GM23338 (cell line): Measurements from ENCODE around the gene CACNA2D4. TPM values are rescaled to one million over a fixed set of nuclear protein-coding genes. Genes with fewer than 3 reads are reported as not detected.

ENCODE experiments used
- ATAC-seq: fragments of 200-7000 bp; cut with Tn5 transposase; 3 replicates; pipeline ENCODE4 v1.9.1; 2020
- DNase-seq: peaks from one replicate; pipeline ENCODE4 v3.0.0-alpha.2; 2015; ENCODE audit warnings: low spot score
- H2AFZ ChIP-seq: fragments of 200-600 bp; sonication (generic); 2 replicates; pipeline ENCODE4 v1.8.0; 2016; ENCODE audit warnings: antibody characterized with exemption, mild to moderate bottlenecking, moderate library complexity
- H3F3A ChIP-seq: fragments of 200-600 bp; sonication (generic); replicated peaks from 2 replicates; pipeline ENCODE4 v1.8.0; 2017; ENCODE audit warnings: antibody characterized with exemption, mixed run types, low read depth
- H3K27ac ChIP-seq: fragments of 200-600 bp; sonication (generic); 2 replicates; pipeline ENCODE4 v1.6.1; 2016; ENCODE audit warnings: low read depth
- H3K27me3 ChIP-seq: fragments of 200-600 bp; sonication (generic); 2 replicates; pipeline ENCODE4 v1.8.0; 2016; ENCODE audit warnings: mild to moderate bottlenecking, mixed run types, moderate library complexity; ENCODE audit not compliant: insufficient read depth
- H3K36me3 ChIP-seq: fragments of 200-600 bp; sonication (generic); 2 replicates; pipeline ENCODE4 v1.8.0; 2016; ENCODE audit warnings: mild to moderate bottlenecking; ENCODE audit not compliant: insufficient read depth
- H3K4me1 ChIP-seq: fragments of 200-600 bp; sonication (generic); 2 replicates; pipeline ENCODE4 v1.8.0; 2016; ENCODE audit warnings: mild to moderate bottlenecking, moderate library complexity; ENCODE audit not compliant: insufficient read depth
- H3K4me2 ChIP-seq: fragments of 200-600 bp; sonication (generic); 2 replicates; pipeline ENCODE4 v1.7.1; 2017; ENCODE audit warnings: mixed run types
- H3K4me3 ChIP-seq: fragments of 200-600 bp; sonication (generic); 2 replicates; pipeline ENCODE4 v1.6.1; 2016; ENCODE audit warnings: mixed run types
- H3K79me2 ChIP-seq: fragments of 200-600 bp; sonication (generic); replicated peaks from 2 replicates; pipeline ENCODE4 v1.8.0; 2017; ENCODE audit warnings: mild to moderate bottlenecking; ENCODE audit not compliant: insufficient read depth
- H3K9me2 ChIP-seq: fragments of 200-600 bp; sonication (generic); 2 replicates; pipeline ENCODE4 v1.8.0; 2017; ENCODE audit not compliant: insufficient read depth
- H4K20me1 ChIP-seq: fragments of 200-600 bp; sonication (generic); replicated peaks from 2 replicates; pipeline ENCODE4 v1.8.0; 2017; ENCODE audit warnings: mild to moderate bottlenecking; ENCODE audit not compliant: insufficient read depth
- H3K27ac Mint-ChIP-seq: 2 replicates; pipeline ENCODE4 v1.8.0; 2020; ENCODE audit warnings: inconsistent platforms, mild to moderate bottlenecking, moderate library complexity, mixed read lengths
- H3K27me3 Mint-ChIP-seq: 3 replicates; pipeline ENCODE4 v1.8.0; 2022; ENCODE audit warnings: low read depth, mild to moderate bottlenecking, moderate library complexity, mixed read lengths, inconsistent platforms; ENCODE audit not compliant: insufficient read depth, poor library complexity
- H3K36me3 Mint-ChIP-seq: 3 replicates; pipeline ENCODE4 v1.8.0; 2021; ENCODE audit warnings: low read depth, mild to moderate bottlenecking, inconsistent platforms, moderate library complexity, mixed read lengths
- H3K4me1 Mint-ChIP-seq: 3 replicates; pipeline ENCODE4 v1.8.0; 2020; ENCODE audit warnings: mild to moderate bottlenecking, inconsistent platforms, mixed read lengths
- H3K4me3 Mint-ChIP-seq: 3 replicates; pipeline ENCODE4 v1.8.0; 2021; ENCODE audit warnings: moderate library complexity, mild to moderate bottlenecking, inconsistent platforms, mixed read lengths
- H3K9me3 Mint-ChIP-seq: 3 replicates; pipeline ENCODE4 v1.8.0; 2020; ENCODE audit warnings: moderate library complexity, mild to moderate bottlenecking, inconsistent platforms, mixed read lengths
- CREB1 ChIP-seq: fragments of 250-450 bp; sonication (Bioruptor Pico); IDR thresholded peaks from 2 replicates; pipeline ENCODE4 v1.5.0; 2020; ENCODE audit warnings: low read depth, mild to moderate bottlenecking, moderate library complexity
- ETS1 ChIP-seq: IDR thresholded peaks from 2 replicates; pipeline ENCODE4 v1.6.1; 2016; ENCODE audit warnings: antibody characterized with exemption
- EZH2 ChIP-seq: fragments of 200-600 bp; sonication (generic); IDR thresholded peaks from one replicate; pipeline ENCODE4 v1.8.0; 2017; ENCODE audit warnings: antibody characterized with exemption, mild to moderate bottlenecking, low read depth; ENCODE audit not compliant: unreplicated experiment
- EZH2phosphoT487 ChIP-seq: fragments of 200-600 bp; sonication (generic); IDR thresholded peaks from one replicate; pipeline ENCODE4 v1.8.1; 2018; ENCODE audit warnings: antibody characterized with exemption; ENCODE audit not compliant: unreplicated experiment
- JUNB ChIP-seq: IDR thresholded peaks from one replicate; pipeline ENCODE4 v1.6.1; 2016; ENCODE audit warnings: antibody characterized with exemption; ENCODE audit not compliant: unreplicated experiment
- NANOG ChIP-seq: IDR thresholded peaks from 2 replicates; pipeline ENCODE4 v1.6.1; 2016; ENCODE audit warnings: antibody characterized with exemption, borderline replicate concordance
- POLR2AphosphoS5 ChIP-seq: IDR thresholded peaks from 2 replicates; pipeline ENCODE4 v1.6.1; 2016; ENCODE audit warnings: antibody characterized with exemption, low read depth
- REST ChIP-seq: IDR thresholded peaks from one replicate; pipeline ENCODE4 v1.6.1; 2018; ENCODE audit warnings: antibody characterized with exemption; ENCODE audit not compliant: unreplicated experiment
- STAT1 ChIP-seq: IDR thresholded peaks from one replicate; pipeline ENCODE4 v1.6.1; 2016; ENCODE audit warnings: antibody characterized with exemption; ENCODE audit not compliant: unreplicated experiment
- ZNF114 ChIP-seq: fragments of 250-450 bp; sonication (Bioruptor Pico); IDR thresholded peaks from 2 replicates; pipeline ENCODE4 v1.5.0; 2020; ENCODE audit warnings: mild to moderate bottlenecking, moderate library complexity
- ZNF331 ChIP-seq: fragments of 250-450 bp; sonication (Bioruptor Pico); IDR thresholded peaks from 2 replicates; pipeline ENCODE4 v1.5.0; 2020; ENCODE audit warnings: low read depth, mild to moderate bottlenecking, moderate library complexity
- polyA plus RNA-seq: library from polyadenylated mRNA; unstranded; fragments of >200 nt; fragmentation: Nextera tagmentation; extraction: Ambion mirVana; gene quantifications from 2 replicates; pipeline ENCODE4 v1.2.1, GENCODE V29; 2016
- total RNA-seq: library from RNA; depleted of rRNA; stranded (reverse); fragments of >200 nt; shearing (Covaris generic); gene quantifications from 2 replicates; pipeline ENCODE4 v1.2.3, GENCODE V29; 2014
- TF ChIP-seq, protein P1 (sequence below): fragments of 250-450 bp; sonication (Bioruptor Pico); IDR thresholded peaks from 2 replicates; pipeline ENCODE4 v1.5.0; 2020; ENCODE audit warnings: mild to moderate bottlenecking, moderate library complexity
- TF ChIP-seq, protein P2 (sequence below), 2 experiments: fragments of 200-600 bp in 1 of 2; sonication (generic) in 1 of 2; conservative IDR thresholded peaks; 2 replicates each; pipeline versions ENCODE4 v1.5.1 to v1.6.1; 2016 to 2017; ENCODE audit warnings: antibody characterized with exemption in 2 of 2, low read depth in 2 of 2, mild to moderate bottlenecking in 2 of 2, moderate library complexity in 1 of 2

The CACNA2D4 gene
- total and polyA plus RNA-seq, 2 experiments from 2014 or later = 0.07 to 0.24 TPM

- TF ChIP-seq ETS1 = no peak
- no peak for TF ChIP-seq NANOG
- no peak for TF ChIP-seq ZNF114
- no peak for TF ChIP-seq REST
- TF ChIP-seq ZNF331 (CRISPR knock-in tag) = no peak
- no peak for TF ChIP-seq EZH2phosphoT487
- no peak for TF ChIP-seq CREB1 (CRISPR knock-in tag)
Measured at GRCh38 chr12:1878695-1879094, 39.8 kb downstream of the CACNA2D4 start (continued).

- Mint-ChIP-seq H3K4me3 (no peak overlapping the region), H3K27ac (no peak overlapping the region), H3K36me3 (no peaks in the 10 kb centered on the region), H3K4me1 (no peaks in the 10 kb centered on the region), H3K9me3 (no peaks in the 10 kb centered on the region), H3K27me3 (peaks cover 13% of the 10 kb centered on the region)
- Histone ChIP-seq H3K4me1 (no peaks in the 10 kb centered on the region), H3K27ac (no peak overlapping the region), H4K20me1 (no peaks in the 10 kb centered on the region), H3K36me3 (no peaks in the 10 kb centered on the region), H3K4me3 (no peak overlapping the region), H3F3A (no peaks in the 10 kb centered on the region), H3K4me2 (no peak overlapping the region), H3K9me2 (no peaks in the 10 kb centered on the region), H3K79me2 (no peaks in the 10 kb centered on the region), H3K27me3 (no peaks in the 10 kb centered on the region), H2AFZ (no peak overlapping the region)
- DNase-seq (no peak), ATAC-seq (no peak)
- TF ChIP-seq EZH2 = no peak
- TF ChIP-seq ZNF331 (CRISPR knock-in tag) = no peak
- no peak for TF ChIP-seq JUNB
- TF ChIP-seq, protein P1, sequence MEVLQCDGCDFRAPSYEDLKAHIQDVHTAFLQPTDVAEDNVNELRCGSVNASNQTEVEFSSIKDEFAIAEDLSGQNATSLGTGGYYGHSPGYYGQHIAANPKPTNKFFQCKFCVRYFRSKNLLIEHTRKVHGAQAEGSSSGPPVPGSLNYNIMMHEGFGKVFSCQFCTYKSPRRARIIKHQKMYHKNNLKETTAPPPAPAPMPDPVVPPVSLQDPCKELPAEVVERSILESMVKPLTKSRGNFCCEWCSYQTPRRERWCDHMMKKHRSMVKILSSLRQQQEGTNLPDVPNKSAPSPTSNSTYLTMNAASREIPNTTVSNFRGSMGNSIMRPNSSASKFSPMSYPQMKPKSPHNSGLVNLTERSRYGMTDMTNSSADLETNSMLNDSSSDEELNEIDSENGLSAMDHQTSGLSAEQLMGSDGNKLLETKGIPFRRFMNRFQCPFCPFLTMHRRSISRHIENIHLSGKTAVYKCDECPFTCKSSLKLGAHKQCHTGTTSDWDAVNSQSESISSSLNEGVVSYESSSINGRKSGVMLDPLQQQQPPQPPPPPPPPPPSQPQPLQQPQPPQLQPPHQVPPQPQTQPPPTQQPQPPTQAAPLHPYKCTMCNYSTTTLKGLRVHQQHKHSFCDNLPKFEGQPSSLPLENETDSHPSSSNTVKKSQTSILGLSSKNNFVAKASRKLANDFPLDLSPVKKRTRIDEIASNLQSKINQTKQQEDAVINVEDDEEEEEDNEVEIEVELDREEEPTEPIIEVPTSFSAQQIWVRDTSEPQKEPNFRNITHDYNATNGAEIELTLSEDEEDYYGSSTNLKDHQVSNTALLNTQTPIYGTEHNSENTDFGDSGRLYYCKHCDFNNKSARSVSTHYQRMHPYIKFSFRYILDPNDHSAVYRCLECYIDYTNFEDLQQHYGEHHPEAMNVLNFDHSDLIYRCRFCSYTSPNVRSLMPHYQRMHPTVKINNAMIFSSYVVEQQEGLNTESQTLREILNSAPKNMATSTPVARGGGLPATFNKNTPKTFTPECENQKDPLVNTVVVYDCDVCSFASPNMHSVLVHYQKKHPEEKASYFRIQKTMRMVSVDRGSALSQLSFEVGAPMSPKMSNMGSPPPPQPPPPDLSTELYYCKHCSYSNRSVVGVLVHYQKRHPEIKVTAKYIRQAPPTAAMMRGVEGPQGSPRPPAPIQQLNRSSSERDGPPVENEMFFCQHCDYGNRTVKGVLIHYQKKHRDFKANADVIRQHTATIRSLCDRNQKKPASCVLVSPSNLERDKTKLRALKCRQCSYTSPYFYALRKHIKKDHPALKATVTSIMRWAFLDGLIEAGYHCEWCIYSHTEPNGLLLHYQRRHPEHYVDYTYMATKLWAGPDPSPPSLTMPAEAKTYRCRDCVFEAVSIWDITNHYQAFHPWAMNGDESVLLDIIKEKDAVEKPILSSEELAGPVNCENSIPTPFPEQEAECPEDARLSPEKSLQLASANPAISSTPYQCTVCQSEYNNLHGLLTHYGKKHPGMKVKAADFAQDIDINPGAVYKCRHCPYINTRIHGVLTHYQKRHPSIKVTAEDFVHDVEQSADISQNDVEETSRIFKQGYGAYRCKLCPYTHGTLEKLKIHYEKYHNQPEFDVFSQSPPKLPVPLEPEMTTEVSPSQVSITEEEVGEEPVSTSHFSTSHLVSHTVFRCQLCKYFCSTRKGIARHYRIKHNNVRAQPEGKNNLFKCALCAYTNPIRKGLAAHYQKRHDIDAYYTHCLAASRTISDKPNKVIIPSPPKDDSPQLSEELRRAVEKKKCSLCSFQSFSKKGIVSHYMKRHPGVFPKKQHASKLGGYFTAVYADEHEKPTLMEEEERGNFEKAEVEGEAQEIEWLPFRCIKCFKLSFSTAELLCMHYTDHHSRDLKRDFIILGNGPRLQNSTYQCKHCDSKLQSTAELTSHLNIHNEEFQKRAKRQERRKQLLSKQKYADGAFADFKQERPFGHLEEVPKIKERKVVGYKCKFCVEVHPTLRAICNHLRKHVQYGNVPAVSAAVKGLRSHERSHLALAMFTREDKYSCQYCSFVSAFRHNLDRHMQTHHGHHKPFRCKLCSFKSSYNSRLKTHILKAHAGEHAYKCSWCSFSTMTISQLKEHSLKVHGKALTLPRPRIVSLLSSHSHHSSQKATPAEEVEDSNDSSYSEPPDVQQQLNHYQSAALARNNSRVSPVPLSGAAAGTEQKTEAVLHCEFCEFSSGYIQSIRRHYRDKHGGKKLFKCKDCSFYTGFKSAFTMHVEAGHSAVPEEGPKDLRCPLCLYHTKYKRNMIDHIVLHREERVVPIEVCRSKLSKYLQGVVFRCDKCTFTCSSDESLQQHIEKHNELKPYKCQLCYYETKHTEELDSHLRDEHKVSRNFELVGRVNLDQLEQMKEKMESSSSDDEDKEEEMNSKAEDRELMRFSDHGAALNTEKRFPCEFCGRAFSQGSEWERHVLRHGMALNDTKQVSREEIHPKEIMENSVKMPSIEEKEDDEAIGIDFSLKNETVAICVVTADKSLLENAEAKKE (CRISPR knock-in tag) = no peak
- TF ChIP-seq NANOG = no peak
- TF ChIP-seq STAT1 = no peak
- no peak for TF ChIP-seq ZNF114
- no peak for TF ChIP-seq EZH2phosphoT487
- TF ChIP-seq, protein P2, sequence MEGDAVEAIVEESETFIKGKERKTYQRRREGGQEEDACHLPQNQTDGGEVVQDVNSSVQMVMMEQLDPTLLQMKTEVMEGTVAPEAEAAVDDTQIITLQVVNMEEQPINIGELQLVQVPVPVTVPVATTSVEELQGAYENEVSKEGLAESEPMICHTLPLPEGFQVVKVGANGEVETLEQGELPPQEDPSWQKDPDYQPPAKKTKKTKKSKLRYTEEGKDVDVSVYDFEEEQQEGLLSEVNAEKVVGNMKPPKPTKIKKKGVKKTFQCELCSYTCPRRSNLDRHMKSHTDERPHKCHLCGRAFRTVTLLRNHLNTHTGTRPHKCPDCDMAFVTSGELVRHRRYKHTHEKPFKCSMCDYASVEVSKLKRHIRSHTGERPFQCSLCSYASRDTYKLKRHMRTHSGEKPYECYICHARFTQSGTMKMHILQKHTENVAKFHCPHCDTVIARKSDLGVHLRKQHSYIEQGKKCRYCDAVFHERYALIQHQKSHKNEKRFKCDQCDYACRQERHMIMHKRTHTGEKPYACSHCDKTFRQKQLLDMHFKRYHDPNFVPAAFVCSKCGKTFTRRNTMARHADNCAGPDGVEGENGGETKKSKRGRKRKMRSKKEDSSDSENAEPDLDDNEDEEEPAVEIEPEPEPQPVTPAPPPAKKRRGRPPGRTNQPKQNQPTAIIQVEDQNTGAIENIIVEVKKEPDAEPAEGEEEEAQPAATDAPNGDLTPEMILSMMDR (conservative IDR thresholded peaks at IDR 0.05; ENCODE audit: low read depth in 2 of 2) = no peak
- no peak for TF ChIP-seq CREB1 (CRISPR knock-in tag)
- no peak for TF ChIP-seq POLR2AphosphoS5
Measured at GRCh38 chr12:1878214-1878613, 40.2 kb downstream of the CACNA2D4 start.
